Transverse colon (tissue), 4 donors: ENCODE results near the gene PIK3C2A. TPM values are rescaled to one million over a fixed set of nuclear protein-coding genes. Genes with fewer than 3 reads are reported as not detected.
"Not testable (repeated sequence)": the region's sequence is repeated elsewhere in the genome, so short reads cannot be mapped to it uniquely, and the experiment has no call there.

ENCODE experiments used
- DNase-seq: peaks from one replicate; pipeline ENCODE4 v3.0.0-alpha.2; 2019
- H3K27ac ChIP-seq, 4 donors: fragments of 200-600 bp; sonication (generic); 2 replicates each; pipeline ENCODE4 v1.5.1; 2016 to 2018; ENCODE audit warnings: inconsistent platforms in 4 of 4
- H3K27me3 ChIP-seq: fragments of 200-600 bp; sonication (generic); 2 replicates; pipeline ENCODE4 v1.5.1; 2017; ENCODE audit warnings: inconsistent platforms
- H3K36me3 ChIP-seq, 4 donors: fragments of 200-600 bp; sonication (generic); 2 replicates each; pipeline ENCODE4 v1.5.1; 2017 to 2019; ENCODE audit warnings: inconsistent platforms in 4 of 4
- H3K4me1 ChIP-seq, 4 donors: fragments of 200-600 bp; sonication (generic); 2 replicates each; pipeline ENCODE4 v1.5.1; 2017 to 2020; ENCODE audit warnings: inconsistent platforms in 4 of 4
- H3K4me3 ChIP-seq, 4 donors: fragments of 200-600 bp; sonication (generic); 1 replicate in 1 of 4; 2 replicates in 3 of 4; pipeline versions ENCODE4 v1.5.1 to v1.6.1; 2017 to 2019; ENCODE audit warnings: inconsistent platforms in 4 of 4
- H3K9me3 ChIP-seq, 2 donors: fragments of 200-600 bp; sonication (generic); 2 replicates each; pipeline ENCODE4 v1.5.1; 2017 to 2019; ENCODE audit warnings: inconsistent platforms in 2 of 2
- EP300 ChIP-seq: sonication (generic); formaldehyde crosslinking; IDR thresholded peaks from one replicate; pipeline ENCODE4 v1.6.1; 2017; ENCODE audit warnings: antibody characterized with exemption, low read depth
- POLR2A ChIP-seq: fragments of 450-650 bp; IDR thresholded peaks from one replicate; pipeline ENCODE4 v1.6.1; 2016; ENCODE audit warnings: antibody characterized with exemption, mild to moderate bottlenecking, moderate library complexity
- POLR2AphosphoS5 ChIP-seq, 3 donors: sonication (generic); formaldehyde crosslinking; IDR thresholded peaks; one replicate each; pipeline ENCODE4 v1.6.1; 2016; ENCODE audit warnings: antibody characterized with exemption in 3 of 3
- WGBS, 2 donors: methylation state at CpG; one replicate each; pipeline ENCODE4 v1.1.5; 2018; ENCODE audit warnings: low coverage in 1 of 2; 5-methylcytosine and 5-hydroxymethylcytosine counted together
- in situ Hi-C, 4 donors: fragments of 200-750 bp; cut with MboI; loops; one replicate each; pipeline versions ENCODE4 v1.15.0 to v1.15.1; 2017; ENCODE audit warnings: low sequenced_read_pairs in 3 of 4, low pct_ligation_motif_present in 1 of 4, low pct_unique_long_range_greater_than_20kb in 1 of 4
- intact Hi-C: fragments of 100-400 bp; cut with DNase I; formaldehyde crosslinking; loops from one replicate; pipeline ENCODE4 v1.15.1; 2023; ENCODE audit warnings: low total_unique reads
- total RNA-seq, 4 donors: library from RNA; depleted of rRNA; stranded (reverse); fragments of >200 nt; gene quantifications; one replicate each; pipeline ENCODE4 v1.1.0, GENCODE V29; 2016
- TF ChIP-seq, protein P1 (sequence below), 5 experiments: fragments of 200-600 bp in 3 of 5; fragments of 450-650 bp in 2 of 5; sonication (generic) in 3 of 5; IDR thresholded peaks; 1 replicate in 2 of 5; 2 replicates in 3 of 5; pipeline ENCODE4 v1.5.1; 2016 to 2017; ENCODE audit warnings: antibody characterized with exemption in 5 of 5, inconsistent platforms in 3 of 5, mild to moderate bottlenecking in 2 of 5, moderate library complexity in 1 of 5

The PIK3C2A gene
- total RNA-seq, 4 donors from 2014 or later: 16.1 to 225 (median 47.8) TPM

DNA sequence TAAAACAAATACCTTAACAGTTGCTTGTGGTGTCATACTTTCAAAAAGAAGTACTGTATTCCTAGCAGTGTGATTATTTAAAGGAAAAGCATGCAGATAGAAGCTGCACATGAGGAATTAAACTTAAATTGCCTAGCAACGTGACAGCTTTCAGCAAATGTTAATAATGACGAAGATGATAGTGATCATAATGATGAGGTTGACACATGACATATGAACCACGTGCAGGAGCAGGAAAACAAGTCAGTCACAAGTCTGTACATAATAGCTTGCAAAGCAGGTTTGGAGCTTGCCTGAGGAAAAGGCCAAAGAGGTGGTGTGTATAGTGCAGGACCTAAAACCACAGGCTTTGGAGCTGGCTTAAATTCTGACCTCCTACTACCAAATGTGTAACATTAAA, 30.6 kb upstream of the PIK3C2A start:
- no peak overlapping the region for H3K4me3 ChIP-seq
- no peaks in the 10 kb centered on the region for H3K9me3 ChIP-seq
- intact Hi-C loops: no loop called here
- no peaks in the 10 kb centered on the region for H3K4me1 ChIP-seq
- no peak for DNase-seq
- 63 to 67% methylated on average over 2 to 3 of the region's 3 CpGs for WGBS, 2 donors
- in situ Hi-C loops: loop anchor here in 3 of 4 donors (10.0 to 25.0 kb wide), 2 partner anchors 274 to 286 kb away; no protein-coding TSS in a partner anchor
- H3K27me3 ChIP-seq: no peaks in the 10 kb centered on the region
- TF ChIP-seq, protein P1, sequence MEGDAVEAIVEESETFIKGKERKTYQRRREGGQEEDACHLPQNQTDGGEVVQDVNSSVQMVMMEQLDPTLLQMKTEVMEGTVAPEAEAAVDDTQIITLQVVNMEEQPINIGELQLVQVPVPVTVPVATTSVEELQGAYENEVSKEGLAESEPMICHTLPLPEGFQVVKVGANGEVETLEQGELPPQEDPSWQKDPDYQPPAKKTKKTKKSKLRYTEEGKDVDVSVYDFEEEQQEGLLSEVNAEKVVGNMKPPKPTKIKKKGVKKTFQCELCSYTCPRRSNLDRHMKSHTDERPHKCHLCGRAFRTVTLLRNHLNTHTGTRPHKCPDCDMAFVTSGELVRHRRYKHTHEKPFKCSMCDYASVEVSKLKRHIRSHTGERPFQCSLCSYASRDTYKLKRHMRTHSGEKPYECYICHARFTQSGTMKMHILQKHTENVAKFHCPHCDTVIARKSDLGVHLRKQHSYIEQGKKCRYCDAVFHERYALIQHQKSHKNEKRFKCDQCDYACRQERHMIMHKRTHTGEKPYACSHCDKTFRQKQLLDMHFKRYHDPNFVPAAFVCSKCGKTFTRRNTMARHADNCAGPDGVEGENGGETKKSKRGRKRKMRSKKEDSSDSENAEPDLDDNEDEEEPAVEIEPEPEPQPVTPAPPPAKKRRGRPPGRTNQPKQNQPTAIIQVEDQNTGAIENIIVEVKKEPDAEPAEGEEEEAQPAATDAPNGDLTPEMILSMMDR (IDR thresholded peaks at IDR 0.05): no peak
- TF ChIP-seq POLR2A (no peak), EP300 (no peak), POLR2AphosphoS5 (IDR thresholded peaks at IDR 0.05) (no peak)
- no peak overlapping the region for H3K27ac ChIP-seq
- H3K36me3 ChIP-seq: no peaks in the 10 kb centered on the region

GRCh38 chr11:17233101-17233500, 25.3 kb upstream of the PIK3C2A start:
- no peak overlapping the region for H3K27ac ChIP-seq
- TF ChIP-seq POLR2AphosphoS5 (IDR thresholded peaks at IDR 0.05) (no peak), POLR2A (no peak), EP300 (no peak)
- TF ChIP-seq, protein P1 (IDR thresholded peaks at IDR 0.05): no peak

GRCh38 chr11:17230867-17231851, 23.4 kb upstream of the PIK3C2A start:
- intact Hi-C loops: no loop called here
- Histone ChIP-seq H3K4me1 (peaks cover 0 to 7% (median 0%) of the 10 kb centered on the region in 4 donors), H3K27me3 (no peaks in the 10 kb centered on the region), H3K27ac (no peak overlapping the region), H3K36me3 (no peaks in the 10 kb centered on the region), H3K9me3 (no peaks in the 10 kb centered on the region), H3K4me3 (no peak overlapping the region)
- TF ChIP-seq POLR2AphosphoS5 (IDR thresholded peaks at IDR 0.05): no peak
- TF ChIP-seq, protein P1 (IDR thresholded peaks at IDR 0.05): no peak
- TF ChIP-seq EP300: no peak
- TF ChIP-seq POLR2A: no peak
- 58 to 60% methylated on average over 3 of the region's 3 CpGs for WGBS, 2 donors
- DNase-seq: no peak
- in situ Hi-C loops: loop anchor here (5.0 to 25.0 kb wide), 3 partner anchors 271 to 294 kb away; no protein-coding TSS in a partner anchor

More at GRCh38 chr11:17233101-17233500, 25.3 kb upstream of the PIK3C2A start:
- Histone ChIP-seq H3K36me3 (no peaks in the 10 kb centered on the region), H3K4me3 (no peak overlapping the region), H3K9me3 (no peaks in the 10 kb centered on the region), H3K27me3 (no peaks in the 10 kb centered on the region), H3K4me1 (peaks cover 0 to 7% (median 0%) of the 10 kb centered on the region in 4 donors)
- in situ Hi-C loops (loop anchor here (5.0 to 25.0 kb wide), 3 partner anchors 269 to 292 kb away; no protein-coding TSS in a partner anchor), intact Hi-C loops (no loop called here)
- no peak for DNase-seq

DNA sequence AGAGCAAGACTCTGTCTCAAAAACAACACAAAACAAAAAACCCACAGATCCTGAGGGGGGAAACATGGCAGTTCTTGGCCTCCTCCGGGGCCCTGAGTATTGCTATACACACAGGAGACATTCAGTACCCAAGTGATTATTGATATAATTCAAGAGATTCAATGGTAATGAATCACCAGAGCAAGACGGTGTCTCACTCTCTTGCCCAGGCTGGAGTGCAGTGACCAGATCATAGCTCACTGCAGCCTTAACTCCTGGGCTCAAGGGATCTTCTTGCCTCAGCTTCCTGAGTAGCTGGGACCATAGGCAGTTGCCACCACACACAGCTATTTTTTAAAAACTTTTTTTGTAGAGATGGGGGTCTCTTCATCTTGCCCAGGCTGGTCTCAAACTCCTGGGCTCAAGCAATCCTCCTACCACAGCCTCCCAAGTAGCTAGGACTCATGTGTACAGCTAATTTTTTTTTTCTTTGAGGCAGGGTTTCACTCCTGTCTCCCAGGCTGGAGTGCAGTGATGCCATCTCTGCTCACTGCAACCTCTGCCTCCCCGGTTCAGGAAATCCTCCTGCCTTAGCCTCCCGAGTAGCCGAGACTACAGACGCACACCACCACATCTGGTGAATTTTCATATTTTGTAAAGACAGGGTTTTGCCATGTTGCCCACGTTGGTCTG, 21.8 kb upstream of the PIK3C2A start:
- WGBS, 2 donors: 77 to 80% methylated on average over 2 to 7 of the region's 7 CpGs
- intact Hi-C loops: no loop called here

GRCh38 chr11:17228186-17228925, 20.6 kb upstream of the PIK3C2A start:
- H3K27me3 ChIP-seq, H3K9me3 ChIP-seq, H3K4me1 ChIP-seq, intact Hi-C loops, H3K27ac ChIP-seq, H3K4me3 ChIP-seq, H3K36me3 ChIP-seq, DNase-seq: not testable (repeated sequence)
- in situ Hi-C loops: loop anchor here in 2 of 4 donors (25.0 kb wide), 1 partner anchor 284 kb away; no protein-coding TSS in a partner anchor
- 94 to 95% methylated on average over 7 to 37 of the region's 38 CpGs for WGBS, 2 donors

More for the DNA sequence above, 21.8 kb upstream of the PIK3C2A start:
- H3K4me1 ChIP-seq: peaks cover 0 to 7% (median 0%) of the 10 kb centered on the region in 4 donors
- in situ Hi-C loops: loop anchor here (5.0 to 25.0 kb wide), 3 partner anchors 273 to 295 kb away; no protein-coding TSS in a partner anchor
- no peak overlapping the region for H3K4me3 ChIP-seq
- H3K27me3 ChIP-seq: no peaks in the 10 kb centered on the region
- H3K36me3 ChIP-seq: no peaks in the 10 kb centered on the region
- no peak overlapping the region for H3K27ac ChIP-seq
- TF ChIP-seq POLR2AphosphoS5 (IDR thresholded peaks at IDR 0.05) (no peak), POLR2A (no peak), EP300 (no peak)
- TF ChIP-seq, protein P1 (IDR thresholded peaks at IDR 0.05): no peak
- no peaks in the 10 kb centered on the region for H3K9me3 ChIP-seq
- no peak for DNase-seq
